HG03520 (cell line): ENCODE measurements around the gene EFCAB11.
"Not testable (repeated sequence)": the region's sequence is repeated elsewhere in the genome, so short reads cannot be mapped to it uniquely, and the experiment has no call there.

Experiments
- ATAC-seq: cut with Tn5 transposase; IDR thresholded peaks from one replicate; pipeline ENCODE4 v1.9.1; 2021; ENCODE audit warnings: mild to moderate bottlenecking, moderate library complexity; ENCODE audit not compliant: unreplicated experiment

Gene EFCAB11

DNA sequence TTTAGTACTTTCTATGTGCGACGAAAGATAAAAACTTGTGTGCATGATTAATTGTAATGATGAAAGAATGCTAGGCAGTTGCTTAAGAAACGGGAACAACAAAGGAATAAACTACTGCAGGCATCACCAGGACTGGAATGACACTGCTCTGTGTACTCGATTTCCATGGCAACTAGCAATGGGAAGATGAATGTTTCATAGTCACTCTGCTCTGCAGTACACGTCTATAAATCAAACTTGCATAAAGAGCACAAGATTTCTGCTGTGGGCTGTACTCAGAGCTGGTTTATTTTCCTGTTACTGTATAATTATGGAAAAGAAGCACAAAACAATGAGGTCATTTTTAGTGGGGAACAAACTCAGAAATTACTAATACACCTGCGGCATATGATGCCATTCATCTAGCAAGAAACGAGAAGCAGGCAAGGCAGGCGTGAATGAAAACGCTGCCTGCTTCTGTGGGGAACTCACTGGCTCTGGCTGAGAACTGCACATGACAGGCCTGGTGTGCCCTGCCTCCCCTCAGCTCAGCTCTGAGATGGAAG lies 41.8 kb downstream of the EFCAB11 start:
- no peak for ATAC-seq

- ATAC-seq: no peak
Measured at GRCh38 chr14:89912221-89912620, 42.3 kb downstream of the EFCAB11 start.

GRCh38 chr14:89911010-89911919 lies 43.3 kb downstream of the EFCAB11 start:
- ATAC-seq: no peak

DNA sequence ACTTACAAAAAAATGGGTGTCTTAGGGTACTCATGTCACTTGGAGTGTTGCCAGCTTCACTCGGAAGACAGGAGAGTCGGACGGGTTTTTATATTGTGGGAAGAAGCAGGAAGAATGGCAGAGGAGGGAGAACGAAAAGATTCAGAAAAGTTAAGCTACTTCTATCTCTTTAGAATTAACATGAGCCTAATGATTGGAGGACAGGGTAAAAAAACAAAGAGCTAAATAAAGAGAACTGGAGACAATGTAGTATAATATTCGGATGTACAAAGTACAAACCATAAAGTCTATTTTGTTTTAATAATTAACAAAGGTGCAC lies 43.9 kb downstream of the EFCAB11 start:
- ATAC-seq: no peak

DNA sequence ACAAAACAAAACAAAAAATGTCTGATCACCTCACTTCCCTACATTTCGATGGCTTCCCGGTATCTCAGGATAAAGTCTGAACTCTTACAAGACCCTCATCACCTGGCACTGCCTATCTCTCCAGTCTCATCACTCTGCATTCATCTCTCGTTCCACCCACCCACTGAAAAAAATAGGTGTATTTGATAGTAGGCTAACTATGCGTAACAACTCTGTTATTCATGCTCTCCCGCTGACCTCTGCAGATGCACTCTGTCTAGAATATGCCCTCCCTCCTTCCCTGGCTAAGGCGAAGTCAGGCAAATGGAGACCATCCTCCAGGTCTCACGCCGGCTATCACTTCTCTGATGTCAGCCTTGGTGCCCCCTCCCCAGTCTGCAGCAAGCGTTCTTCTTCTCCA lies 44.9 kb downstream of the EFCAB11 start:
- ATAC-seq: no peak

DNA sequence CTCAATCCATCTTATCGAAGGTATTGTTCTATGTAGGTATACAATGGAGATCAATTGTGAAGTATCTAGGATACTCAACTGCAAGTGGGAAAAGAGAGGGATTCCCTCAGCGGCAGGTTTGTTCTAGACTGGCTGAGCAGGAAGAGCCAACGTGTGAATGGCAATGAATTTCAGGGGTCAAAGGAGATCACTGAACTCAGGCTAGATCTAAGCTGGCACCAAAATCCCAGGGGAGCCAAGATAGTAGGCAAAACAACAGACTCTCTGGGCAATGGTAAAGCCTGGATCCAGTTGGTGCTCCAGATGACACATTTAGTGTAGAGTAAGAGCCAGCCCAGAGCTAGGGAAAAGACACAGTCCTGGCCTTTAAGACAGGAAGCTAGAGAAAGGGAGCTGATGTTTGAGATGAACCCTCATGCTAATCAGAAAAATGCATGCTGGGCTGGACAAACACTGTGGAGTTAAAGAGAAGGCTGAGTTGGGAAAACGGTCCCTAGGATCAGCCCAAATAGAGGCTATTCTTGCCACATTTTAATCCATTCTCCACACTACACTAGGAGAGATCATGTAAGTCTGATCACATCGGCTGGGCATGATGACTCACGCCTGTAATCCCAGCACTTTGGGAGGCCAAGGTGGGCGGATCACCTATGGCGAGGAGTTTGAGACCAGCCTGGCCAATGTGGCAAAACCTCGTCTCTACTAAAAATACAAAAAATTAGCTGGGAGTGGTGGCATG lies 45.6 kb downstream of the EFCAB11 start:
- ATAC-seq: no peak

GRCh38 chr14:89907655-89908054 lies 46.9 kb downstream of the EFCAB11 start:
- no peak for ATAC-seq

DNA sequence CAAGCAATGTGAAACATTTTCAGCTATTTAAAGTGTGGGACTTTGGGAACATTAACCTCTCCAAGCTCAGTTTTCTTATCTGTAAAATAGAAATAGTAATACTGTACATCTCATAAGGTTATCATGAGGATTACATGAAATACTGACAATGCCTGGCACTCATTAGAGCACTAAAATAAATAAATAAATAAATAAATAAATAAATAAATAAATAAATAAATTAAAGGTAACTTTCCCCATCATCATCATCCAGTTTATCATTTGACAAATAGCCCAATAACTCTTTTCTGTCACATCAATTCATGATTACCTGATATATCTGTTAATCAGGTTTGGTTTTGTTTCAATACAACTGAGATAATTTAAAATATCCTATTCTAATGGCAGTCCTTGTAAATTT lies 48.5 kb downstream of the EFCAB11 start:
- ATAC-seq: no peak

- ATAC-seq: no peak
Measured at GRCh38 chr14:89903340-89903952, 51.1 kb downstream of the EFCAB11 start.

- ATAC-seq: no peak
Measured at GRCh38 chr14:89902881-89903280, 51.6 kb downstream of the EFCAB11 start.

- no peak for ATAC-seq
Measured at GRCh38 chr14:89900802-89901201, 53.7 kb downstream of the EFCAB11 start.

DNA sequence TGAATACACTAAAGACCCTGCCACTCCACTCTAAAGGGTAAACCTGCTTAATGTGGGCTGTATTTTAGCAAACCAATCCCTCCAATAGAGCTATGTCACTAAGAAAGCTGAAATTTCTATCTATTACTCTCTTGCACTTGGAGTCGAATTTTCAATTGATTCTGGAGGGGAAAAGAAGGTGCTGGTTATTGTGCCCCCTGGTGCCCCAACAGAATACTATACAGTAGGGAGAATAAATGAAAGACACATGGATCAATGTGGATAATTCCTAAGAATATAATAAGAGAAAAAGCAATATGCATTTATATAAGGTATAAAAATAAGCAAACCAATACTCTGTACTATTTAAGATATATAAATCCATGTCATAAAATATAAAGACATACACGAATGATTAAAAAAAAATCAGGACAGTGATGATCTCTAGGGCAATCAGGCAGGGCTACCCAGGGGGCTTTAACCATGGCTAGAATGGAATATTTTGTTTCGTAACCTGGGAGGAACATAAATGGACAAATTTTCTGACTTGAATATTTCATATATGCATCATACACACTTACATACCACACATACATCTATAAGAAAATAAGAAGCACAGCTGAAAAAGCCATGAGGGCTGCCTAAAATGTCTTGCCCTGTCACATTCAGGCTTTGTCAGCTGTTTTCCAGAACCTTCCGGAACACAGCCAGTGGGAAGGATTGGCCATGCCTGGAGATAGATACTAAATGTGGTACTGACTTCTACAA lies 54.4 kb downstream of the EFCAB11 start:
- ATAC-seq: no peak

DNA sequence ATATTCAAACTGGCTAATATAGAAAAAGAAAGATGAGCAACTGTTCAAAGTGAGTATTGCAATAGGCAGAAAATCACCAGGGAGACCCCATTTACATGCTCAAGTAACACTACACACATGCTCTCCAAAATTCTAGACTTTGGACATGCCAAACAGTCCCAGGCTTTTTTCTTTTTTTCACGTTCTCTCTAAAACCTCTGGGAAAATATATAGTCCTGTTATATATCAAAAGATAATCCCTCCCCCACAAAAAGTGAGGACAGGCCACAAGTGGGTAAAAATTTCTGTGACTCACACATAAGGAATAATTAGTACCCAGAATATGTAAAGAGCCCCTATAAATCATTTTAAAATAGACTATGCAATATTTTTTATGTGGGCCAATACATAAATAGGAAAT lies 55.2 kb downstream of the EFCAB11 start:
- no peak for ATAC-seq

DNA sequence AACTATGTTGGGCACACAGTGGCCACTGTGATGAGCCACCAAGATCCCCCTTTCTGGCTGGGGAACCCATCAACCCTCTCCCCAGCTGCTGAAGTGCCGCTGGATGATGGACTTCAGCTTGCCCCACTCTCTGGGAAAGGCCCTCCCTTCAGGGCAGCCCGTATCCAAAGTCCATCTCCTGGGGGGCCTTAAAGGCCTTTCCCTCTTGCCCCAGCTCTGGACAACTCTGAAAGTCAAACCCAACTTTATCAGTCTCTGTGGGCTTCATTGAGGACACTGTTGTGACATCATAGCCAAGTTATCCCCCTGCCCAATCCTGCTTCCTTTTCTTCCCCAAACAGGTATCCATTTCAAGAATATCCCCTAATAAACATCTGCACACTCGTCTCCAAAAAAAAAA lies 61.1 kb downstream of the EFCAB11 start:
- not testable (repeated sequence) for ATAC-seq

GRCh38 chr14:89892953-89893352 lies 61.6 kb downstream of the EFCAB11 start:
- ATAC-seq: no peak

GRCh38 chr14:89891721-89892120 lies 62.8 kb downstream of the EFCAB11 start:
- ATAC-seq: not testable (repeated sequence)

- ATAC-seq: no peak
Measured at GRCh38 chr14:89891055-89891454, 63.5 kb downstream of the EFCAB11 start.

DNA sequence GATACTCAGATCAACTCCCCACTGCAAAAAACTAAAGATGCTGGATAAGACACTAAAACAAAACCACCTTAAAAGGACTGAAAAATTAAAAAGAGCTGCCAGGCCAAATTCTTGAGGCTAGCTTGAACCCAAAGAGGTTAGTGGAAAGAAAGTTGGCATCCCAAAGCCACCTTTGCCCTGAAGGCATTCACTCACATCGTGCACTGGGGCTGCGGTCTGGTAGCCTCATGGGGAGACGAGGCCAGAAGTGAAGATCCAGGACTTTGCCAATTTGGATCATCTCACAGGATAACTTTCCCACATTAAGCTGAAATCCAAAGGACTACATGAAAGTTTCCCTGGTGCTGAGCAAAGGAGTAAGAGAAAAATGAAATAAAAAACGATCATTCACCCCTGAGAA lies 63.9 kb downstream of the EFCAB11 start:
- ATAC-seq: no peak

DNA sequence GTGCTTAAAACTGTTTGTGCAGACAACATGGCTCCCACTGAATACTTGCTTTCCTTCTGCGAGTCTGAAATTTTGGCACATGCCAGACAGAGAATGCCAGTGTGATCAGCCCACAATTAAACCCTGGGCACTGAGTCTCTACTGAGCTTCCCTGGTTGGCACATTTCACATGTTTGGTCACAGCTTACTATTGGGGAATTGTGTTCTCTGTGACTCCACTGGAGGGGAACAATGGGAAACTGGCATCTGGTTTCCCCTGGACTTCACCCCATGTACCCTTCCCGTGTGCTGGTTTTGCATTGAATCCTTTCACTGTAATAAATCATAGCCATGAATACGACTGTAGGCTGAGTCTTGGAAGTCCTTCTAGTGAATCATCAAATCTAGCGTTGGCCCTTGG lies 64.9 kb downstream of the EFCAB11 start:
- ATAC-seq: no peak

DNA sequence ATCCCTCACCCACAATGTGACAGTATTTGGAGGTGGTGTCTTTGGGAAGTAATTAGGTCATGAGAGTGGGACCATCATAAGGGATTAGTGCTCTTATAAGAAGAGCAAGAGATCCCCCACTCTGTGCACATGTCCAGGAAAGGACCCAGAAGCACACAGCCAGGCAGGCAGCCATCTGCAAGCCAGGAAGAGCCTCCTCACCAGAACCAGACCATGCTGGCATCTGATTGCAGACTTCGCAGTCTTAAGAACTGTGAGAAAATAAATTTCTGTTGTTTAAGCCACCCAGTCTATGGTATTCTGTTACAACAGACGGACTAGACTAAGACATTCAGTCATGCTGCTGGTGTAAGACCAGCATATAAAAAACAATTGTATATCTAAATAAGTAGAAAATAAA lies 69.8 kb downstream of the EFCAB11 start:
- ATAC-seq: no peak

- ATAC-seq: peak; percentile 61
Measured at GRCh38 chr14:89881839-89882238, 72.7 kb downstream of the EFCAB11 start.
